Measurements from ENCODE around the gene CNN2.

- no peak for TF ChIP-seq CTCF (conservative IDR thresholded peaks at IDR 0.05; ENCODE audit: low read depth, low read length)
- no peak for TF ChIP-seq EZH2phosphoT487 (IDR thresholded peaks at IDR 0.05; ENCODE audit: borderline replicate concordance, low read length)
Measured at GRCh38 chr19:1045247-1045603, 18.8 kb downstream of the CNN2 start.
